NCI-H526 treated with DMSO at 0.1 percent for 48 hours (cell line): Measurements from ENCODE around the gene TAPBPL.

Source experiments
- DNase-seq: peaks from one replicate; lab custom pipeline; 2025; lab: John Stamatoyannopoulos, UW

Gene TAPBPL

DNA sequence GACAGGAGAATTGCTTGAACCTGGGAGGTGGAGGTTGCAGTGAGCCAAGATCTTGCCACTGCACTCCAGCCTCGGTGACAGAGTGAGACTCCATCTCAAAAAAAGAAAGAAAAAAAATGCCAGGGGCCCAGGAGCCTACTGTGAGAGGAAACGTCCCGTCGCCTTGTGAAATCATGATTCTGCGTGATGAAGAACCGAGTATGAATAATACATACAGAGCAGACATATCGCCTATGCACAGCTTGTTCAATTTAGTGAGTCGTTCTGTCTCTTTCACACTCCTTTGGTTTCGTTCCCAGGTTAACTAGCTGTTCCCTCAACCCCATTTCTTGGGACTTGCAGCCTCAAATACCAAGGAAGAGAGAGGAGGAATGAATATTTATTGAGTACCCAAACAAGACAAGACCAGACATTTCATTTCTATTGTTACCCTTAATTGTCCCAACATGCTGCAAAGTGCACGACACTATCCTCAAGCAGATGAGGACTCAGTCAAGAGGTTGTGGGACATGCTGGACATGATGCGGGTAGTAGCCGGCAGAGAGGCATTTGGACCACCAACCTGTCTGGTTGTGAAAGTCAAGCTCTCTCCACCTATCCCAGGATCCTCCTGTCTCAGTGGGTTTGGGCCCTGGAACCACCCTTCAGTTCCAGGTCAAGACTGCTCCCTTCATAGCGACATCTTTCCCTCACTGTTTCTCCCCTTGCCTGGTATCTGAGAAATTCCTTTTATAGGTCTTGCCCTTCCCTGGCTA is 15.7 kb upstream of the TAPBPL start:
- no peak for DNase-seq

DNA sequence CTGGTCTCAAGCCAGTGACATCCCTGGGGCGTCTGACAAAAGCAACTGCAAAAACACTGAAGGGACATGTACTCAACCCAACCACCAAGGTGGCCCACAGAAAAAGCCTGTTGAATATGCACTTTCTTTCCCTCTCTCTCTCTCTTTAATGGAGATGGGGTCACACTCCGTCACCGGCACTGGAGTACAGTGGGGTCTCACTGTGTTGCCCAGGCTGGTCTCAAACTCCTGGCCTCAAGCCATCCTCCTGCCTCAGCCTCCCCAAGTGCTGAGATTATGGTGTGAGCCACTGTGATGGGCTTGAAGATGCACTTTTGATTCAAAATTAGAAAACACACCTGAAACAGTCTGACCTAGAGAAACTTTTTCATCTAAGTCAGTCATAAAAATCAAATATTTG is 14.3 kb upstream of the TAPBPL start:
- DNase-seq = no peak

DNA sequence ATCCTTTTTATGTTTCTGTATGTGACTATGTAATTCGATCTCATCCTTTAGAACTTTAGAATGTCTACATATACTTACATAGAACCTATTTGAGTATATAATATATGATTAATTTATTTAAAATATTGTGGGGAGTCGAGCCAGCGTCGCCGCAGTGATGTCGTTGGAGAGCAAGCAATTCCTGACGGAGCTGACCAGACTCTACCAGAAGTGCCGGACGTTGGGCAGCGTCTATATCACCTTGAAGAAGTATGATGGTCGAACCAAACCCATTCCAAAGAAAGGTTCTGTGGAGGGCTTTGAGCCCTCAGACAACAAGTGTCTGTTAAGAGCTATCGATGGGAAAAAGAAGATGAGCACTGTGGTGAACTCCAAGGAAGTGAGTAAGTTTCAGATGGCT is 13.5 kb upstream of the TAPBPL start:
- DNase-seq = no peak

DNA sequence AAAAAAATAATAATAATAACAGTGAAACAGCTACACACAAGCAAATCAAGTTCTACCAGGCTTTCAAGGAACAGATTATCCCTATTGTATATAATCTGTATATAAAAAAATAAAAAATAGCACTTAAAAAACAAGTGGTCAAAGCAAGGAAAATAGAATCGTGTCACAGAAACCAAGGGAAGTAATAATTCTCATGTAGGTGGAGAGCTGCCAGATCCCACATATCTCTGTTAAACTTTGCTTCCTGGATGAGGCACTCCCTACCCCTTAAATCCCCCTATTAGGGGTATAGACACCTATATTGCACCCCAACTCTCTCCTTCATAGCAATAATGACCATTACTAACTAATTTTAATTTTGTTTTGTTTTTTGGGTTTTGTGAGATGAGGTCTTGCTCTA is 11.5 kb upstream of the TAPBPL start:
- no peak for DNase-seq

DNA sequence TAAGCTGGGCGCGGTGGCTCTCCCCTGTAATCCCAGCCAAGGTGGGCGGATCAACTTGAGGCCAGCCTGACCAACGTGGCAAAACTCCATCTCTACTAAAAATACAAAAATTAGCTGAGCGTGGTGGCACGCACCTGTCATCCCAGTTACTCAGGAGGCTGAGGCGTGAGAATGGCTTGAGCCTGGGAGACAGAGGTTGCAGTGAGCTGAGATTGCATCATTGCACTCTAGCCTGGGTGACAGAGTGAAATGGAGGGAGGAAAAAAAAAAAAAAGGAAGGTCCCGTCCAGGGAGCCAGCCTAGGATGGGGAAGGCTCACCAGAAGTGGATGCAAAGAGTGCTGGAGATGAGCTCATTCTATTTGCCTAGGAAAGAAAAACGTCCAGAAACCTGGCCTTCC is 9.0 kb upstream of the TAPBPL start:
- no peak for DNase-seq

DNA sequence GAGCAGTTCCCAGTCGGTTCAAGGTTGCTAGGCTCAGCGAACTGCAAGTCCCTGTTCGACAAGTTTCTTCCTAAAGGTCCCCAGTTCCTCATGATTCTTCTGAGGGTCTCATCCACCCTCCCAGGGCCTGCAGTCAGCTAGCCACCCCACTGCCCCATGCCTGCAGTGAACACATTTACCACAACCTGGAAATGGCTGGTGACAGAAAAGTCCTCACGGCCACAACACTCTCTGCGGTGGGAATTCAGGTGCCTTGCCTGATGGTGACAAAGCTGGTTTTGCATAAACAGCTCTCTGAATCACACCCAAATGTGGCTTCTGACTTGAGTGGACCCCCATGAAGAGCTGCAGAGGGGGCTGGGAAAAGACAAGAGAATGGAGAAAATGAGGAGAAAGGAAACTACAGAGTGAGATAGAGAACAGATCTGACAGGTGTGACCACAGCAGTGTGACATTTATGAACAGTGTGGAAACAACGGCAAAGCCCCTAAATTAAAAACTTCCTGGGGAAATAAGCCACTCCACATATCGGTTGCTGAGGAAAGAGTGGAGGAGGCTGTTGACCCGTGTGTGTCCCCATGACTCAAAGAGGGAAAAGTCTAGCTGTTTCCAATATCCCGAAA is 8.4 kb upstream of the TAPBPL start:
- DNase-seq = no peak

DNA sequence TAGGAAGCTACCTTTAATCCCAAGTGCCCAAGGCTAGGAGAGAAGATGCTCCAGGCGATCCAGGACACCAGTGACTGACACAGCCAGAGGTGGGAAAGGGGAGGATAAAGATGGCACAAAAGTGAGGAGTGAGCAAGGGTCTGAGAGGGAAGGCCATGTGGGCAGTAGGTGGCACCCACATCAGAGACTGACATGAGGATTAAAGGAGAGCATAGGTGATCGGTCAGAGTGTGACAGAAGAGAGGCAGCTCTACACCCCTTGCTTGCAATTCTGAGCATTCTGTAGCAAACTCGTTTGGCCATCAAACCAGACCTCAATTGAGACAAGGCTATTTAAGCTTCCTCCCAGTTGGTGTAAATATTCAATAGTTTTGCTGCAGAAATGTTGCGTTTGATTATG is 7.8 kb upstream of the TAPBPL start:
- DNase-seq = no peak

DNA sequence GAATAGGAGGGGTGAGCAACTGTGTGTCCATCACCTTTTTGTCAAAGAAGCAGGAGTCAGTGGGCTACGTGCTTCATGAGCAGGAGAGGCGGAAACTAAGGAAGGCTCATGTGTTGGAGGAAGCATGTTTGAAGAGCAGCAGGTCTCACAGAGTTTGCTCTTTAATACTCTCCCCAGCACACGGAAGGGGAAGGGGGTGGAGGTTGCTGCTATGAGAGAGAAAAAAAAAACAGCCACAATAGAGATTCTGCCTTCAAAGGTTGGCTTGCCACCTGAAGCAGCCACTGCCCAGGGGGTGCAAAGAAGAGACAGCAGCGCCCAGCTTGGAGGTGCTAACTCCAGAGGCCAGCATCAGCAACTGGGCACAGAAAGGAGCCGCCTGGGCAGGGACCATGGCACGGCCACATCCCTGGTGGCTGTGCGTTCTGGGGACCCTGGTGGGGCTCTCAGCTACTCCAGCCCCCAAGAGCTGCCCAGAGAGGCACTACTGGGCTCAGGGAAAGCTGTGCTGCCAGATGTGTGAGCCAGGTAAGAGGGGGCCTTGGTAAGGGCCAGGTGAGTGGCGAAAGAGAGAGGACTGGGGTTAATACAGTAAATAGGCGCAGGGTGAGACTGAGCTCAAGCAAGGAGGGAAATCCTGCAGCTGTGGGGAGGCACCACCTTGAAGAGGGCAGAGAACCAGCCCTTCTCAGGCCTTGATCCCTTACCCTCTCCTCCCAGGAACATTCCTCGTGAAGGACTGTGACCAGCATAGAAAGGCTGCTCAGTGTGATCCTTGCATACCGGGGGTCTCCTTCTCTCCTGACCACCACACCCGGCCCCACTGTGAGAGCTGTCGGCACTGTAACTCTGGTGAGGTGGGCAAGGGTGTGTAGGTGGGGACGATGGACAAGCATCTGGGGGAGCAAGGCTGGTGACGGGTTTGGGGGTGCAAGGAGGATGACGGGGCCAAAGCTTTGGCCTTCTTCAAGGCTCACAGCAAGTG is 6.8 kb upstream of the TAPBPL start, which contains the start of gene CD27:
Gene CD27 (plus strand): TSS at position 252 of the 985 bp plus-strand sequence. CDS start 141 bp downstream, at position 393.
- DNase-seq = no peak

DNA sequence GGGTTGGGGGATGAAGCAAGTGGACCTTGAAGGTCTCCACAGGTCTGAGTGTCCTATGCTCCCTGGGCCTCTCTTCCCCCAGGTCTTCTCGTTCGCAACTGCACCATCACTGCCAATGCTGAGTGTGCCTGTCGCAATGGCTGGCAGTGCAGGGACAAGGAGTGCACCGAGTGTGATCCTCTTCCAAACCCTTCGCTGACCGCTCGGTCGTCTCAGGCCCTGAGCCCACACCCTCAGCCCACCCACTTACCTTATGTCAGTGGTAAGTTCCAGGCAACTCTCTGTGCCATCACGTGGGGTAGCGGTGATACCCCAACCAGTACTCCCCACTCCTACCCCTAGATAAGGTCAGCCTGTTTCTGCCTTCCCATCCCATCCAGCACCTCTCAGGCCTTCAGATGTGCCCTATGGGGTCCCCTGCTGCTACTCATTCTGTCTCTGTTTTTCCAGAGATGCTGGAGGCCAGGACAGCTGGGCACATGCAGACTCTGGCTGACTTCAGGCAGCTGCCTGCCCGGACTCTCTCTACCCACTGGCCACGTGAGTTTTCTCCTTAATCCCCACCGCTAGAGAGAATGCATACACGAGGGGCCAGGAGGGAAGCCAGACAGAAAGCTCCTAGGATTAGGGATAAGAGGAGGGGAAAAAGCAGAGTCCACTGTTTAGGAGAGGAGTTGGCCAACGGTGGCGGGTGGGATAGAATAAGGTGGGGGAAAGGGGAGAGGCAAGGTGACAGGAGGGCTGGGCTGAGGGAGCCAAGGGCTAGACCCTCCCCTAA is 1.6 kb upstream of the TAPBPL start:
- DNase-seq = no peak

DNA sequence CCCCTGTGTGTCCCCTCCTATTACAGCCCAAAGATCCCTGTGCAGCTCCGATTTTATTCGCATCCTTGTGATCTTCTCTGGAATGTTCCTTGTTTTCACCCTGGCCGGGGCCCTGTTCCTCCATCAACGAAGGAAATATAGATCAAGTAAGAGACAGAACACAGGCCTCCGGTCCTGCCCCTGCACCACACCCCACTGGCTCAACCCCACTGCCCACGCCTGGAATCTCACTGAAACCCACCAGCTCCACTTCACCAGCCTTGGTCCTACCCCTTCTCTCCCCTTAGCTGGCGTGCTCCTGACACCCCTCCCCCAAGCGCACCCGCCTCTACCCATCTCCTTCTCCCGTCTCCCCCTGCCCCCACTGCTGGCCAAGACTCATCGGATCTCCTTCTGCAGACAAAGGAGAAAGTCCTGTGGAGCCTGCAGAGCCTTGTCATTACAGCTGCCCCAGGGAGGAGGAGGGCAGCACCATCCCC is 934 bp upstream of the TAPBPL start:
- DNase-seq = no peak

DNA sequence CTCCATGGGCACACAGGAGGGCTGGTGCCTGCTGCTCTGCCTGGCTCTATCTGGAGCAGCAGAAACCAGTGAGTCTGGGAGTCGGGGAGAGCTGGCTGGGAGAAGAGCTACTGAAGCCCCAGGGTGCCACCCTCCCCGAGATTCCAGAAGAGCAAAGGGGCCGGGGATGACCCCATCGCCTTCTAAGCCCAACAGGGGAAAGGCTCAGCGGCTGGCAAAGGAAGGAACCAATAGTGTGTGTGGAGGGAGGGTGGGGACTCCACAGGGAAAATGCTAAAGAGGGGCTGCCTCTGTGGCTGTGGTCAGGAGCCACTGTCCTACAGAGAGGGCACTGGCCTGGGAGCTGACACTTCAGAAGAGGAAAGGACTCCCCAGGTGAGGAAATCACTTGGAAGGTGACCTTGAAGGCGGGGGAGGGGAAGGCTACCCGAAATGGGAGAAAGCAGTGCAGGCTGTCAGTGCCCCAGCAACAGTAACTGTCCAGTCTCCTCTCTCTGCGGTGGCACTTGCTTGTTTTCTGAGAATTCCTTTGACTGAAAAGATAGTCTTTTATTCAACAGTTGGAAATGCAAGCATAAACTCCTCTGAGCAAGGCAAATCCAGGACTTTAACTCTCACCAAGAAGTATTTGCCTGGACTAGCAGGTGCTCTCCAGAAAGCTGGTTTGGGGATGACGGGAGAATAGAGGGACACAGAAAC is 552 bp downstream of the TAPBPL start:
- no peak for DNase-seq

DNA sequence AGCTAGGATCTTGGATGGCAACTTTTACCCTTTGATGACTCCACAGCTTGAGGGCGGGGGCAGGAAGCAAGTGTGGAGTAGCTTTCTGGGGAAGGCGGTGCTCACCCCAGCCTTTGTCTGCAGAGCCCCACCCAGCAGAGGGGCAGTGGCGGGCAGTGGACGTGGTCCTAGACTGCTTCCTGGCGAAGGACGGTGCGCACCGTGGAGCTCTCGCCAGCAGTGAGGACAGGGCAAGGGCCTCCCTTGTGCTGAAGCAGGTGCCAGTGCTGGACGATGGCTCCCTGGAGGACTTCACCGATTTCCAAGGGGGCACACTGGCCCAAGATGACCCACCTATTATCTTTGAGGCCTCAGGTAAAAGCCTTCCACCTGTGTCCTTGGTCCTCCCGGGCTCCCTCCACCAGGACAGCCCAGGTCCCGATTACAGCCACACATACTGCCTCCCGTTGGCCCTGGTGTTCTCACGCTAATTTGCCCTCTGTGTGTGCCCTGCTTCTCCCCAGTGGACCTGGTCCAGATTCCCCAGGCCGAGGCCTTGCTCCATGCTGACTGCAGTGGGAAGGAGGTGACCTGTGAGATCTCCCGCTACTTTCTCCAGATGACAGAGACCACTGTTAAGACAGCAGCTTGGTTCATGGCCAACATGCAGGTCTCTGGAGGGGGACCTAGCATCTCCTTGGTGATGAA is 1.2 kb downstream of the TAPBPL start:
- DNase-seq = no peak

DNA sequence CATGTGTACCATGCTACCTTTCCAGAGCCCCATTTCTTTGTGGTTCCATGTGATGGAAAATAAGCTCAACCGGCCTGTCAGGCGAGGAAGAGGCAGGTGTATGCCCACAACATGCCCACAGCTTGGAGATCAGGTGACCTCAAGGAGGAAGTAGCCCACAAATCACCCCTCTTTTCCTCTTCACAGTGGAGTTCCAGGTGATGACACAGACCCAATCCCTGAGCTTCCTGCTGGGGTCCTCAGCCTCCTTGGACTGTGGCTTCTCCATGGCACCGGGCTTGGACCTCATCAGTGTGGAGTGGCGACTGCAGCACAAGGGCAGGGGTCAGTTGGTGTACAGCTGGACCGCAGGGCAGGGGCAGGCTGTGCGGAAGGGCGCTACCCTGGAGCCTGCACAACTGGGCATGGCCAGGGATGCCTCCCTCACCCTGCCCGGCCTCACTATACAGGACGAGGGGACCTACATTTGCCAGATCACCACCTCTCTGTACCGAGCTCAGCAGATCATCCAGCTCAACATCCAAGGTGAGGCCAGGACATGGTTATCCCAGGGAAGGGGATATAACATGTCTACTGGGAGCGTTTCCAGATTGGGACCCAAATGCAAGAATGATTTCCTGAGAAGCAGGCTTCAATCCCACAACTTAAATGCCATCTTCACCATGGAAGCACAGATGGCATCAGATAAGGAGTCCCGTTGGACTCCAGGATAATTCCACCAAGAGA is 5.5 kb downstream of the TAPBPL start:
- no peak for DNase-seq

DNA sequence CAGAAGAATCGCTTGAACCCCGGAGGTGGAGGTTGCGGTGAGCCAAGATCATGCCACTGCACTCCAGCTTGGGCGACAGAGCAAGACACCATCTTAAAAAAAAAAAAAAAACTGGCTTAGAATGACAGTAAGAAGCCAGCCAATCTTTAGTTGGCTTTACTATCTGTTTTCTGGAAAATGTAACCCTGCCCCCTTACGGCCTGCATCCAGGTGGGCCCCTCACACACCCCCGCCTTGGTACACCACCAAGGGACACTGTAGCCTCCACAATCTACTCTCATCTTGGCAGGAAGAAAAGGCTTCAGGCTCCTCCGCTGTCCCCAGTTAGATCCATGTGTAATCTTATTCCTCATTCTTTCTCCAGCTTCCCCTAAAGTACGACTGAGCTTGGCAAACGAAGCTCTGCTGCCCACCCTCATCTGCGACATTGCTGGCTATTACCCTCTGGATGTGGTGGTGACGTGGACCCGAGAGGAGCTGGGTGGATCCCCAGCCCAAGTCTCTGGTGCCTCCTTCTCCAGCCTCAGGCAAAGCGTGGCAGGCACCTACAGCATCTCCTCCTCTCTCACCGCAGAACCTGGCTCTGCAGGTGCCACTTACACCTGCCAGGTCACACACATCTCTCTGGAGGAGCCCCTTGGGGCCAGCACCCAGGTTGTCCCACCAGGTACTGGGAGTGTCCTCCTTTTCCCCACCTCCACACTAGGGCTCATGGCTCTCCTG is 6.6 kb downstream of the TAPBPL start:
- no peak for DNase-seq

DNA sequence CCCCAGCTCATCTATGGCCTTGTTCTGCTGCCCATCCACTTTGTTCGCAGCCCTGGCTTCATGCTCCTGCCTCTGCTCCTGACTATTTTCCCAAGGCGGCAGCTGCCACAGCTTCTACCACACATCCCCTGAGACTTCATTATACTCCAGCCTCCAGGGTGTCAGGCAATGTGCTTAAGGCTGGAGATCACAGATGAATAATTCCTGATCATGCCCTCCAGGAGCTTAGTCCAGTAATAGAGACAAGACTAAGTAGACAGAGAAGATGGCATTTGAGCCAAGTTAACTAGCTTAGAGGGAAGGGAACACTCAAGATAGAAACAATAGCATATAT is 7.1 kb downstream of the TAPBPL start:
- no peak for DNase-seq

DNA sequence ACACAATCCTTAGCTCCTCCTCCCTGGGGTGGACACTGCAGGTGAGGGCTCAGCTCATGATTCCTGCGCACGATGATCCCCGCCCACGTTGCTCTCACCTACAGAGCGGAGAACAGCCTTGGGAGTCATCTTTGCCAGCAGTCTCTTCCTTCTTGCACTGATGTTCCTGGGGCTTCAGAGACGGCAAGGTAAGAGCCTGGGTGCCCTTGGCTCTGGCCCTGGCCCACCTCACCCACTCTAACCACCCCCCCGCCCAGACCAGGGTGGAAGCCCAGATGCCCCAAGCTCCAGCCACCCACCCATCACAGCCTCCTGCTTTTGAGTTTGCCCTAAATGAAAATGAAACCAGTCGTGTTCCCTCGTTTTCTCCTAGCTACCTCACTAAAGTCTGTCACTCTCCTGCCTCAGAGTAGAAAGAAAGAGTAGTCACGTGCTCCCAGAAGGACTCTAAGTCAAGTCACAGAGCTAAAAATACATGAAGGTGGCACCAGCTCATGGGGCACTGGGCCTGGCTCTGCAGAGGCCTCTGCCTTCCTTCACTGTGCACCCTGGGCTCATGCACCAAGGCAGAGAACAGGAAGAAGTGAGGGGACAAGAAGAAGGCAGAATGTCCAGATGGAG is 9.0 kb downstream of the TAPBPL start:
- DNase-seq = no peak

DNA sequence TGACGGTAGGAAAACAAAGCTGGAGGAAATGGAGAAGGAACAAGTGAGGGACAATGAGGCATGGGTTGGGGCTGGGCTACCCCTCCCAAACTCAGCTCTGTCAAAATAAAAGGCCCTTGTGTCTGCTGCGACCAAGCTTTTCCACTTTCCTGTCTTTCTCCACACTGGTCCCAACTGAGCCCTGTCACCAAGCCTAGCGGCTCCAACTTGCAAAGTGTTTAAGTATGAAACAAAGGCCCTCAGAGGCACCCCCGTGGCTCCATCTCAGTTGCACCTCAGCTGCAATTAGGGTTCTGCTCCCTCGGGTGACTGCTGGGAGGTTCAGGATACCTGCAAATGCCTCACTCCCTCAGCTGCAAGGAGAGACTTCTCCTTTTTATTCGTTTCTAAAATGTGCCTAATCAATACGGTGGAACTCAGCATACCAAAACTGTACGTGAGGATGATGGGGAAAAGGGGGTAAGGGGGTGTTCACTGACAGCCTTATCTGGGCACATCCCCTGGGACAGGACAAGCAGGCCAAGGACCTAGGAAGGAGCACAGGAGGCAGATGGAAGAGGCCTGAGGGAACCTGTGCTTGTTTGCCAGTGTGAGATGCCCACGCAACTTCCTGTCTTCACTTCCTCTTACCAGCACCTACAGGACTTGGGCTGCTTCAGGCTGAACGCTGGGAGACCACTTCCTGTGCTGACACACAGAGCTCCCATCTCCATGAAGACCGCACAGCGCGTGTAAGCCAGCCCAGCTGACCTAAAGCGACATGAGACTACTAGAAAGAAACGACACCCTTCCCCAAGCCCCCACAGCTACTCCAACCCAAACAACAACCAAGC is 9.8 kb downstream of the TAPBPL start:
- no peak for DNase-seq
